Measurements from ENCODE around the gene UBFD1. TPM values are rescaled to one million over a fixed set of nuclear protein-coding genes. Genes with fewer than 3 reads are reported as not detected.
"Not testable (repeated sequence)": the region's sequence is repeated elsewhere in the genome, so short reads cannot be mapped to it uniquely, and the experiment has no call there.

The UBFD1 gene
- total RNA-seq, 1 experiment from 2014 or later = 120 TPM

- in situ Hi-C loops (cut with HindIII; ENCODE audit: low pct_unique_long_range_greater_than_20kb, low sequenced_read_pairs) = no loop called here
- no peak for DNase-seq (ENCODE audit: low read depth)
Observed at GRCh38 chr16:23584186-23585076, 26.9 kb downstream of the UBFD1 start.

GRCh38 chr16:23587726-23588125 lies 30.2 kb downstream of the UBFD1 start:
- no peak for DNase-seq (ENCODE audit: low read depth)
- in situ Hi-C loops (cut with HindIII; ENCODE audit: low pct_unique_long_range_greater_than_20kb, low sequenced_read_pairs) = no loop called here

GRCh38 chr16:23590181-23590580 lies 32.7 kb downstream of the UBFD1 start:
- no peak for DNase-seq (ENCODE audit: low read depth)
- in situ Hi-C loops (cut with HindIII; ENCODE audit: low pct_unique_long_range_greater_than_20kb, low sequenced_read_pairs) = no loop called here

GRCh38 chr16:23594186-23594585 lies 36.7 kb downstream of the UBFD1 start:
- in situ Hi-C loops (cut with HindIII; ENCODE audit: low pct_unique_long_range_greater_than_20kb, low sequenced_read_pairs) = no loop called here
- no peak for DNase-seq (ENCODE audit: low read depth)

GRCh38 chr16:23595246-23595950 lies 37.9 kb downstream of the UBFD1 start:
- in situ Hi-C loops (cut with HindIII; ENCODE audit: low pct_unique_long_range_greater_than_20kb, low sequenced_read_pairs) = no loop called here
- peak; percentile 24 for DNase-seq (ENCODE audit: low read depth)

- in situ Hi-C loops (cut with HindIII; ENCODE audit: low pct_unique_long_range_greater_than_20kb, low sequenced_read_pairs) = no loop called here
- peak; percentile 88 for DNase-seq (ENCODE audit: low read depth)
Observed at GRCh38 chr16:23595951-23596720, 38.6 kb downstream of the UBFD1 start, which contains the start of gene NDUFAB1. Gene NDUFAB1, minus strand, starts transcription at chr16:23596316. Its CDS starts 26 bp downstream, at chr16:23596290.

- in situ Hi-C loops (cut with HindIII; ENCODE audit: low pct_unique_long_range_greater_than_20kb, low sequenced_read_pairs) = no loop called here
- DNase-seq (ENCODE audit: low read depth) = peak; percentile 64
Observed at GRCh38 chr16:23597003-23597756, 39.7 kb downstream of the UBFD1 start.

GRCh38 chr16:23607726-23608125 lies 50.2 kb downstream of the UBFD1 start:
- no peak for DNase-seq (ENCODE audit: low read depth)
- in situ Hi-C loops (cut with HindIII; ENCODE audit: low pct_unique_long_range_greater_than_20kb, low sequenced_read_pairs) = no loop called here

- in situ Hi-C loops (cut with HindIII; ENCODE audit: low pct_unique_long_range_greater_than_20kb, low sequenced_read_pairs) = no loop called here
- DNase-seq (ENCODE audit: low read depth) = peak; percentile 53
Observed at GRCh38 chr16:23608194-23608593, 50.7 kb downstream of the UBFD1 start.

- DNase-seq (ENCODE audit: low read depth) = no peak
- in situ Hi-C loops (cut with HindIII; ENCODE audit: low pct_unique_long_range_greater_than_20kb, low sequenced_read_pairs) = no loop called here
Observed at GRCh38 chr16:23609929-23610328, 52.4 kb downstream of the UBFD1 start.

- DNase-seq (ENCODE audit: low read depth); in situ Hi-C loops (cut with HindIII; ENCODE audit: low pct_unique_long_range_greater_than_20kb, low sequenced_read_pairs): not testable (repeated sequence)
Observed at GRCh38 chr16:23610905-23611304, 53.4 kb downstream of the UBFD1 start.

- in situ Hi-C loops (cut with HindIII; ENCODE audit: low pct_unique_long_range_greater_than_20kb, low sequenced_read_pairs) = no loop called here
- DNase-seq (ENCODE audit: low read depth) = peak; percentile 64
Observed at GRCh38 chr16:23611936-23612335, 54.4 kb downstream of the UBFD1 start.

- DNase-seq (ENCODE audit: low read depth) = no peak
- in situ Hi-C loops (cut with HindIII; ENCODE audit: low pct_unique_long_range_greater_than_20kb, low sequenced_read_pairs) = no loop called here
Observed at GRCh38 chr16:23615805-23616204, 58.3 kb downstream of the UBFD1 start.

Other genes with a start within 250 kb of the UBFD1 start
- 29.4 and 42.6 TPM in 2 replicates for gene COG7, start 104.5 kb upstream of the UBFD1 start, total RNA-seq (2014; rRNA removed; shearing (Covaris generic); ENCODE audit: low replicate concordance)
- gene GGA2, start 47.2 kb upstream of the UBFD1 start, total RNA-seq (2014; rRNA removed; shearing (Covaris generic); ENCODE audit: low replicate concordance) = 52.7 and 67.6 TPM in 2 replicates
- gene EARS2, start 377 bp upstream of the UBFD1 start, total RNA-seq (2014; rRNA removed; shearing (Covaris generic); ENCODE audit: low replicate concordance) = 32.9 and 108 TPM in 2 replicates
- 147 and 186 TPM in 2 replicates for gene NDUFAB1, start 38.6 kb downstream of the UBFD1 start, total RNA-seq (2014; rRNA removed; shearing (Covaris generic); ENCODE audit: low replicate concordance)
- 8.0 and 12.0 TPM in 2 replicates for gene PALB2, start 83.6 kb downstream of the UBFD1 start, total RNA-seq (2014; rRNA removed; shearing (Covaris generic); ENCODE audit: low replicate concordance)
- 48.7 and 108 TPM in 2 replicates for gene DCTN5, start 83.7 kb downstream of the UBFD1 start, total RNA-seq (2014; rRNA removed; shearing (Covaris generic); ENCODE audit: low replicate concordance)
- gene PLK1, start 121.2 kb downstream of the UBFD1 start, total RNA-seq (2014; rRNA removed; shearing (Covaris generic); ENCODE audit: low replicate concordance) = 20.9 and 23.2 TPM in 2 replicates
- 0.12 and 0.14 TPM in 2 replicates for gene ERN2, start 155.5 kb downstream of the UBFD1 start, total RNA-seq (2014; rRNA removed; shearing (Covaris generic); ENCODE audit: low replicate concordance)
- gene CHP2, start 197.3 kb downstream of the UBFD1 start, total RNA-seq (2014; rRNA removed; shearing (Covaris generic); ENCODE audit: low replicate concordance) = not detected in 2 replicates

Measured in Caki2 (cell line).